ENCODE data around the gene DLGAP5.
A peak's percentile ranks its signal among the peaks of the same experiment; 100 is the strongest.

The DLGAP5 gene

DNA sequence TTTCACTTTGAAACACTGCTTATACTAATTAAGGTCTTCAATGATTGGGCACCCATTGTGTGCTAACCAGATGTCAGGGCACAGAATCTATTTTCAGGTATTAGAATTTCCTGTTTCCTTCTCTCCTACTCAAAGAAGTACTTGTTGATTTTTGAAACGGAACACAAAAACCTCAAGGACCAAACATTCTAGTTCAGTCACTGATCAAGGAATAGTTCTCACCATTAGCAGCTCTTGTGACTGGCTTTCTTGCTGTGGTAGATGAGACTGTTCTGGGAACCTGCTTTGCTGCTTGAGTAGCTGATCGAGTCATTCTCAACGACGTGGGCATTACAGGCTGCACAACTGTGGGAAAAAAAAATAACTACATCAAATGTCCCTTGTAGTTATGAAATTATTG lies 11.0 kb downstream of the DLGAP5 start:
- FAIRE-seq, result no peak

DNA sequence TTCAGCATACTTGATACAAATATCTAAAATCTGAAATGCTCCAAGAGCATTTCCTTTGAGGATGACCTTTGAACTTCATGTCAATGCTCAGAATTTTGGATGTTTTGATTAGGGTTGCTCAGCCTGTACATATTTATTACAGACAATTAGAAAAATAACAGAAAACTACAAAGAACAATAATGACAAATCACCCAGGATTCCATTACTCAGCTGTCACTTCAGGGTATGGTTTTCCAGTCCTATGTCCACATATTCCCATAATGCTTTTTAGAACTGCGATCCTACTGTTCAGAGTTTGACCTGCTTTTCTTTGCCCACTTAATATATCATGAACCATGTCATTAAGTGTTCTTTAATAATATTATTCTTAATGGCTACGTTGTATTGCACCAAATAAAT lies 11.4 kb downstream of the DLGAP5 start:
- no peak for FAIRE-seq

DNA sequence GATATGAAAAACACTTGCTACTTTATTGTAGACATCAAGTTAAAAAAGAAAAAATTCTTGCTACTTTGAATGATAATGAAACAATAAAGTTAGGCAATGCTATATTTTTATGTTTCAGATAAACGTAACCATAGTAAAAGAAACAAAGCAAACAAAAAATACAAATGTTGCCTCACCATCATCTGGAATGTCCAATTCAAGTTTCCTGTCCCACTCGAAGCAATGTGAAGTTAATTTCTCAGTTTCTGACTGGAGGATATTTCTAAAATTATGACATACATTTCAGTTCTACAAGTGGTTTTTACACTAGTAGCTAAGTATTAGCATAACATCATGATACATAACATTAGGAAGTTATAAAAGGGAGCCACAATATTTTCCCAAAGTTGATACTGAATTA lies 20.9 kb downstream of the DLGAP5 start:
- FAIRE-seq, result no peak

DNA sequence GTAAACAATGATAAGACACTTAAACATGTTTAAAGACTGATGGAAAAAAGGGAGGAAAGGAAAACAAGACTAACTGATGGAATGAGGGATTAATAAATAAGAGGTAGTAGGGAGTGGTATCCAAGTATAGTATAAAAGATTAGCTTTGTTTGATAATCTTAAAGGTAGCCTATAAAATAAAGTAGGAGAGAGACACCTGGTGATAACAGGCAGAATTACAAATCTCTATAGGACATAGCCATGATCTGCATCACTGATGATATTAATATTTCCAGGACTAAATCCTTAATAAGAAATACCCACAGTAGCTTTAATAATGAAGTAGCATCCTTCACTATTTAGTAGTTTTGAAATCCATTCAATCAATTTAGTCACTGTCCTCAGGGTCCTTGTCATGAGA lies 30.4 kb downstream of the DLGAP5 start:
- FAIRE-seq, result peak; percentile 58

DNA sequence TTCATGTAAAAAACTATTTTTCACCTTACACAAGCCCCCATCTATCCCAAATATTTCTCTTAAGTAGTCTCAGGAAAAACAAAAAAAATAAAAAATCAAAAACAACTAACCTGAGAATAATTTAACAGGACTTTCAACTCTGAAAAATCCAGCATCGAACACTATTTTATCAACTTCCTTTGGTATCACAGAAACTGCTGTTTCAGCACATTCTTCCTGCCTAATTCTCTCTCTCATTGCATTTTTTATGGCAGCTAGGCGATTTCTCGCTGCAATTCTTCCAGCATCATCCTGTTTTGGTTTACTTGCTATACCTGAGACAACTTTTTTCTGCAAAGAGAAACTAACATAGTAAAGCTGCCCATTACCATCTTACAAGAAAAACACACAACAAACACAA lies 33.0 kb downstream of the DLGAP5 start:
- no peak for FAIRE-seq

DNA sequence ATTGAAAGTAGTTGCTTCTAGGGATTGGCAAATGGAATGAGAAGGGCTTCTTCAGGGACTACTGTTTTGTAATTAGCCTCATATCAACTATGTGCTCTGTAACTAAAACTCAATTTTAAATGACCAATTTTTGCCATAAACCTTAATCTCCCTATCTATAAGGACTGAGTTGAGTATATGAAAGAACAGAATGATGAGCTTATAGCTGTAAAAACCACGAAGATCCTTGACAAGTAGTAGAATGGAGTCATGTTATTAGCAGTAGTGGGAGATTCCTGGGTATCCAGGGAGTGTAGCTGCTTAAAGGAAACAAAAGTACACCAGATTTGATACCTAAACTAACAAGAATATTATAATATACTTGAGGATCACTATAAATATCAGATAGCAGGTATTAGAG lies 34.3 kb downstream of the DLGAP5 start:
- FAIRE-seq, result no peak

DNA sequence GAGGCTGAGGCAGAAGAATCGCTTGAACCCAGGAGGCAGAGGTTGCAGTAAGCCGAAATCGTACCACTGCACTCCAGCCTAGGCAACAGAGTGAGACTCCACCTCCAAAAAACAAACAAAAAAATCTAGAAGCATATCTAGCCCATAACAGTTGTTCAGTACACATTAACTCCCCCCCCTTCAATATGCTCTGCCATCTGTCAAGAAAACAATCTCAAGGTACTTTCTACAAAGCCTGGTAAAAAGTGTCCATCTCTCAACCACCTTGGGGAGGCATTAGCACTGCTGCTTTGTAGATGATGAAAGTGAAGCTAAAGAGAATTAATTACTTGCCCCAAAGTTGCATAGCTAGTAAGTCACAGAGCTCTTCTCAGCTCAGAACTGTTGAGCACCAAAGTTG lies 37.4 kb downstream of the DLGAP5 start:
- no peak for FAIRE-seq

DNA sequence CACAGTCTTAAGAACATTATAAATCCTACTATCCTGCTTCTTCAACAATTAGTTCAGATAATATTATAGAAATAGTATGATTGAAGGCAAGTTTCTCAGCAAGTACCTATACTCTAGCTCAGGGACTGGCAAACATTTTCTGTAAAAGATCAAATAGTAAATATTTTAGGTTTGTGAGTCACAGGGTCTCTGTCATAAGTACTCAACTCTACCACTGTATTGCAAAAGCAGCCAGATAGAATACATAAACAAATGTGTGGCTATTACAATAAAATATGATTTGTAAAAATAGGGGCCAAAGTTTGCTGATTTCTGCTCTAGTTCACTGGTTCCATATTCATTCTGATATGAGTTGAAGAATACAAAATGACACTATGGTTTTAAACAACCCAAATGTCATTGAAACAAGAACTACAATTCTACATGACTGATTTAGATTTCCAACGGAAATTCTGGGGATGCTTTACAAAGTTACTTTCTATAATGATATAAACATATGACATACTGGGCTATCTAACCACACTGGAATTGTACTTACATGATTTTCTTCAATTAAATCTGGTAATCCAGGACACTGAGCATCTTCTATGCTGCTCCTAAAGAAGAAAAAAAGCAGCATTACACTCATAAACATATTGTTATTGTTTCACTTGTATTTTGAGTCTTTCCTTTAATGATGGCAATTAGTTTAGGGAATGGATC lies 39.2 kb downstream of the DLGAP5 start:
- no peak for FAIRE-seq

DNA sequence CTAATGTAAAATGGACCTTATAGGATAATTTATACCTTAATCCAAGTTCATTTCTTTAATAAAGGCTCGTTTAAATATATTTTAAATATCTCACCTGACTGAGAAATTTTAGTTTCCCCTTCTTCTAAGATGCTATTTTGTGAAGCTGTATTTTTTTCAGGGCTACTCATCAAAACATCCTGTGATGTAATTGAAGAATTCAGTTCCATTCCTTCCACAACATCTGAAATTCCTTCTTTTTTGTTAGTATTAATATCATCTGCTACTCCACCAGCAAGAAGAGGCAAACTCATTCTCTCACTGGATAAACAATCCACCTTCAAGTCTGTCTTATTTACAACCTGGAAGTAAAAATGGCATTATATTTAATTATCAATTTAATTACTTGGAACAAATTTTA lies 39.8 kb downstream of the DLGAP5 start:
- no peak for FAIRE-seq

DNA sequence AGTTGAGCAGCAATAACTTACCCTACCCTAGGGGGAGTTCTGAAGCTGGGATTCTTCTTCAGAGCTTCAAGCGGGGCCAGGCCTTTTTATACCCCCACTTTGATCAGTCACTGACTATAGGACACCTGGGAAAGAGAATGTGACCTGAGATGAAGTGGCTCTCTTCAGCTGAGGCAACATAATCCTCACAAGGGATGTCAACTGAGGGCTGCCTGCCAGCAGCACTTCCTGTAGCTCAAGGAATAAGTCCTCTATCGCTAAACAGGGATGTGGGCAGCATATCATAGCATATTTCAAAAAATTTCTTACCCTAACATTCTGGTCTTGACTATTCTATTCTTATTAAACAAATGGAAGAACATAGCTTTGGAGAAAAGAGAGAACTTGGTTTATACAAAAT lies 45.0 kb downstream of the DLGAP5 start:
- FAIRE-seq, result no peak

DNA sequence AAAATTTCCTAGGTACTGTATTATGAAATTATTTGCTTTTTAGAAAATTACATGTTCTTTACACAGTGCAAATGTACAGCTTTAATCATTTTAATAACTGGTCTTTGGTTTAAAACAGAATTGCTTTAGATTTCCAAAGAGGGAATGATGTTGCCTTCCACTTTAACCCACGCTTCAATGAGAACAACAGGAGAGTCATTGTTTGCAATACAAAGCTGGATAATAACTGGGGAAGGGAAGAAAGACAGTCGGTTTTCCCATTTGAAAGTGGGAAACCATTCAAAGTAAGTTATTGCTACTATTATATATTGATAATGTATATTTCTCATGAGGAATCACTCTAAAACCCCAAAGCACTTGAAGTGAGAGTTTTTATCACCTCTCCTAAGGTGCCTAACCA lies 48.9 kb downstream of the DLGAP5 start:
- FAIRE-seq, result no peak

DNA sequence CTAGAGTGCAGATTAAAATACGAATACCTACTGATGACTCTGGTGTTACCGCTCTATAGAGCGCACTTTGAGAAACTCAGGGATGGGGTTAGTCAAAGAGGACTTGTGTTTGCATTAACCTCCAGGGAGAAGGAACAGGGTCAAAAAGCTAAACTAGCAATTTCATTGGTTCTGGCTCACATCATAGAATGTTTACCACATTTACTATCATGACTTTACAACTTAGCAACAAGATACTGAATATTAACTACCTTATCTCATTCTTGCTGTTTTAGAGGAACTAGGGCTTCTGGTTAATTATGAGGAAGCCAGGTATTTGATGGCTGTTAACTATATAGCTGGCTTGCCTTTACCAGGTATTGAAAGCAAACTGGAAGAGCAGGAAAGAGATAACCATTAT lies 49.6 kb downstream of the DLGAP5 start:
- FAIRE-seq, result no peak

DNA sequence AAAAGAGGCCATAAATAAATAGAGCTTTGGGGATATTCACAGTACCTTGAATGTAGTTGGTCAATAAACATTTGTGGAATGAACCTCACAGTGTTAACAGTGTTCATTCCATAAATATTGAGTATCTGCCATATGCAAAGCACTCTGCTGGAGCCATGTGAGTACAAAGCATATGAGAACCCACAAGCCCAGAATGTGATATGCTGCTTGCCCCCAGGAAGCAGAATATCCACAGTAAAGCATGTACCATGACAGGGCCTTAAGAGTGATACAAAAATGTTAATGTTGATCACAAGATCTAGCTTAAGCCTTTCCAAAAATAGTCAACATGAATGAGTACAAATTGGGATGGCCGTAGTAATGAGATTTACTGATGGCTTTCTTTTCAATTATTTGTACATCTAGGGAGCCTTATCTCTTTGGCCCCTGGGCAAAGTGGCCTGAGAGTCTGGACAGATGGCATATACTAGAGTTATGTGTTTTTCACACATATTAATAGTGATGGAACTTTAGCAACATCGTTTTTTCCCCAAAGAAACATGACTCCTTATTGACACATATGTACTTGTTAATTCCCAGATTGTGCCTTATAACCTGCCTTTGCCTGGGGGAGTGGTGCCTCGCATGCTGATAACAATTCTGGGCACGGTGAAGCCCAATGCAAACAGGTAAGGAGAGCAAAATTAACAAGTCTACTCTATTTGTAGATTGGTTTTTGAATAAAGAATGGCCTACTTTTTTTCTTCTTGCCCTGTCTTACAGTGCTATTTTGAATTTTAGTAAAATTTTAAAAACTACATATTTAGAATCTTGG lies 51.5 kb downstream of the DLGAP5 start:
- no peak for FAIRE-seq

DNA sequence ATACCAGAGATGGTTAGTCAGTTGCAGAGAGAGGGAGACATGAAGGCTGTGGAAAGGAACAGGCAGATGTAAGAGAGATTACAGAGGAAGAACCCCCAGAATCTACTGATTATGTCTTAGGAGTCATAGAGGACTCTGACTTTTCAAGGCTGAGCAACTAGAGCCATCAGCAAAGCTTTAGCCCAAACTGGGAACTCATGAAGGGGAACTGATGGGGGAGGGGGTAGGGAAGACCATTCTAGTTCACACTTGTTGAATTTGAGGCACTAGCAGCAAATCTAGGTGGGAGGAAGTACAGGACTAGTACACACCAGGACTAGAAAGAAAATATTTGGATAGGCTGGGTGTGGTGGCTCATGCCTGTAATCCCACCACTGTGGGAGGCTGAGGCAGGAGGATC lies 52.2 kb downstream of the DLGAP5 start:
- FAIRE-seq, result no peak

DNA sequence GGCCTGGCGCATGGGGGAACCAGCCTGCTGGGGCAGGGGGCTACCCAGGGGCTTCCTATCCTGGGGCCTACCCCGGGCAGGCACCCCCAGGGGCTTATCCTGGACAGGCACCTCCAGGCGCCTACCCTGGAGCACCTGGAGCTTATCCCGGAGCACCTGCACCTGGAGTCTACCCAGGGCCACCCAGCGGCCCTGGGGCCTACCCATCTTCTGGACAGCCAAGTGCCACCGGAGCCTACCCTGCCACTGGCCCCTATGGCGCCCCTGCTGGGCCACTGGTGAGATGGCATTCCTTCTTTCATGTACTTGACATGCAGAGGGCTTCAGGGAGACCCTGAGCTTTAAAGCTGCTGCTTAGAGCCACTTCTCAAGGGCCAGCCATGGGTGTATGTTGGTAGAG lies 53.3 kb downstream of the DLGAP5 start:
- no peak for FAIRE-seq

DNA sequence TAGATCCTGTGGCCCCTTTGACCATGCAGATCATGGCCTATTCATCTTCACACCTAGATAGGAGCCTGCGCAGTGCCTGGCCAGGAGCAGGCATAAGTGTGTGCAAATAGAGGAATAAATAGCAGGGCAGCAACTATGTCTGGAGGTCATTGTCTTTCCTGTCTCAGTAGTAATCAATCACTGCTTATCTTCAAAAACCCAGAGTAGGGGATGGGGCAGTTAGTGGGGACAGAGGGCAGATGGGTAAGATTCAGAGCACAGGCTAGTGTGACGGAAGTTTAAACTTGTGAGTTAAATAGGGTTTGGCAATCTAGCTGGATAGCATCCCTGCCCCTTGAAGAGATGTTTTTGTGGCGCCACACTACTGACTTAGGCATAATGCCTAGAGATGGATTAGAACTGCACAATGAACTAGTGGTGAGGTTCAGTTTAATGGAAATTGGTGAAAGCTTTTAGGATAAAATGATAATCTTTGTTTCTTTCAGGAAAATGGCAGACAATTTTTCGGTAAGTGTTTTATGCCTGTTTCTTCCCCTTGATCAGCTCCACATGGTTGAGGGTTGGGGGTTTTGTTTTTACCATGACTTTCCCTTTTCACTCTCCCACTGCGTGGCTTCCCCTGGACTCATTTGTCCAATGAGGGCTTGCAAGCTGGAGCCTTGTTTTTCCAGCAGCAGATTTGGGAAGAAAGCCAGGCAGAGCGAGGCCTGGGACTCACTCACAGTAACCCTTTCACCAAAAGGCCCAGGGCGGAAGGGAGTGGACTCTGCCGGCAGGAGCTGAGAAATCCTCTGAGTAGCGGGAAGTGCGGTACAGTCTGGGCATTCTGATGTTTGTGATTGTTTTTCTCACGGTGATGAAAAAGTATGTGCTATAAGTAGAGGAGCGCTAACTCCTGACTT lies 54.2 kb downstream of the DLGAP5 start:
- FAIRE-seq, result no peak

DNA sequence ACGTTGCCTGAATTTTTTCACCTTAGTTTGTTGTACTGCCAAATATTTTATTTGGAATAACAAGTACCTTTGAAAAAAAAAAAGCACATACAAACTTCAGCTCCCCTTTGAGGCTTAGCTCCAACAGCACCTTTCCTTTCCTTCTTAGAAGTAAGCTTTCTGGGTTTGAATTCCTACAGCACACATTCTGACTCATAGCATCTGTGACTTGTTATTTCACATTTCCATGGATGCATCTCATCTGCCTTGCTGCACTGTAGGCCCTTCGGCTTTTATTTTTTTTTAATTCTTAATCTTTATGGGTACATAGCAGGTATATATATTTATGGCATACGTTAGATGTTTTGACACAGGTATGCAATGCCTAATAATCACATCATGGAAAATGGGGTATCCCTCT lies 55.1 kb downstream of the DLGAP5 start:
- FAIRE-seq, result no peak

DNA sequence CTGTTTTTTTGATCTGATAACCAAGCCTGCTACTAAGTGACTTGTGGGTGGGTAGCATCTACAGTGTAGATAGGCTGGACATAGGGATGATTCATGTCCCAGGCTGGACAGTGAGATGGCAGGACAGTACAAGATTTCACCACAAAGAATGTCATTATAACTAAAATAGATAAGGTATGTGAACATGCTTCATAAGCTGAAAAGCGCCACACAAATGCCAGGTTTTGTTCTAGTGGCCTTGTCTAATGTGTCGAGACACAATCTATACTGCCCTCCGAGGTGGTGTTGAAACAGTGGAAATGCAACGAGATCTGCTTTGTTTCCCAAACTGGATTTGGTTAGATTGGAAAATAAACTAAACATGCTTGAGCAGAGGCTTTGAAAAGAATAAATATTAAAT lies 58.0 kb downstream of the DLGAP5 start:
- peak; percentile 52 for FAIRE-seq

DNA sequence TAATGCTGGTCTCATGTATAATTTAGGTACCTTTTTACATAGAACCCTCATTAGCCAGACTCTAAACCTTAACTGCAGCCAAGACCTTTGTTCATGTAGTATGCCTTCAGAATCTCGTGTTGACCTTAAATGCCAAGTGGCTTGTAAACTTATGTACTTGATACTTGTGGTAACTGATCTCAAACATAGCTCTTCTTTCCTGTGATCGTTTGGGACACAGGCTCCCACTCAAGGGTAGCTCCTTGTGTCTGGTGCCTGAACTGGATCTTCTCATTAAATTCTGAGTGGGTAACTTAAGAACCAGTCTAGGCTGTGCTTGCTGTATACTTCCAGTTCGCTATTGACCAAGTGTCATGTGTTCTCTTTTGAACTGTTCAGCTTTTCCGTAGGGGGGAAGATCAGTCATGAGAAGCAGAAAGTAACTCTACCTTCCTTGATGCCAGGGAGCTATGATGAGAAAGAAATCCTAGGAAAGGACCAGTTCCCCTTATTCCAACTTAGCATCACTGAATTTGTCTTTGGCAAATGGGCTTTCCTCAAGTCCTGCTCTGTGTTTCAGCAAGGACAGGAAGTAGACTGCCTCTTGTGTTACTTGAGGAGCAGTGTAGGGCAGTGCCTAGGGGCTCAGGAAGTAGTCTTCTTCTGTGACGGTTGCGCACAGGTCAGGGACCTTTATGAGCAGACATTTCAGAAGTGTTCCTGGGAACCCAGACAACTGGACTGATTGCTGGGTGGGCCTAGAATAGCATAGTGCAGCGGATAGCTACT lies 59.8 kb downstream of the DLGAP5 start:
- FAIRE-seq, result no peak

DNA sequence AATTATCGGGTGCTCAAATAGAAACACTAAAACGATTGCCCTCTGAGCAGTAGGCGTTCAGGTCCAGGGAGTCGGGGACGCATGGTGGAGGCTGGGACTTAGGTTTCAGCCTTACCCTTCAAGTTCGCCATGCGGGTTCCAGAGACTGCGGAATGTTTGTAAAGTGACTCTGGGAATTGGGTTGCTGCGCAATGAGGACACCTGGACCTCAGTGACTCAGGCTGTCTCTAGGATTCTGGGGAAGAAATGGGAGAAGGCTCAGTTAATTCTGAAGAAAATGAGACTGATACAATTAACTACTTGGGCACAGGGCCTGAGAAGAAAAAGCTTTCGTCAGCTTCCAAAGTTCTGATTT lies 61.2 kb downstream of the DLGAP5 start:
- FAIRE-seq, result no peak

DNA sequence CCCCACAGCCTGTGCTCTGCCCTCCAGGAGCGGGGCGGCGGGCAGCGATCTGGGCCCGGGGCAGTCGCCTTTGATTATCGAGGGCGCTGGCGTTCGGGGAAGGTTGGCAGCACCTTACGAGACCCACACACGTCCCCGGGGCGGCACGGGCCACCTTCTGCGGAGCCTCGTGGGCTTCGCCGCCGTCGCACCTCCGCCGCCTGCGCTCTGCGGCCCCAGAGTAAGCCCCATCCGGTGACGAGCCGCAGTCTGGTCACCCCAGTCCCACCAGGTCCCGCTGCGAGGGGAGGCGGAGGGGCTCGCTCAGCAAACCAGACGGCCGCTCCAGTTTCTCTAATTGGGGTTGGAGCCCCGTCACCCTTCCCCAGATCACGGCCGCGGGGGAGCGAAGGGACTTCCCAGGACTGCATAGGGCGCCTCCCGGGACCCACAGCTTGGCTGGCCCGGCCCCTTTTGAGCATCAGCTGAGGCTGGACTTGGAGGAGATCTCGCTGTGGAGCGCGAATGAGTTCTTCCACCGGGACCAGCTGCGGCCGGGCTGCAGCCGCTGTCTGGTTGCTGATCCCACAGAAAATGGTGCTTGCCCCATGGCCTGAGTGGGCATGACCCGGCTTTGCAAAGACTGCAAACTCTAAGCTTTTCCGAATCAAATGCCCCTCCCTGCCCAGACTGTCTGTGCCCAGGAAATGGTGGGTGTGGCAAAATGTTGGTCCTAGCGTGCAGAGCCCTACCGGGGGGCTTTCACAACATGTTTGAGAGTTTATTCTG lies 61.8 kb downstream of the DLGAP5 start:
- no peak for FAIRE-seq

DNA sequence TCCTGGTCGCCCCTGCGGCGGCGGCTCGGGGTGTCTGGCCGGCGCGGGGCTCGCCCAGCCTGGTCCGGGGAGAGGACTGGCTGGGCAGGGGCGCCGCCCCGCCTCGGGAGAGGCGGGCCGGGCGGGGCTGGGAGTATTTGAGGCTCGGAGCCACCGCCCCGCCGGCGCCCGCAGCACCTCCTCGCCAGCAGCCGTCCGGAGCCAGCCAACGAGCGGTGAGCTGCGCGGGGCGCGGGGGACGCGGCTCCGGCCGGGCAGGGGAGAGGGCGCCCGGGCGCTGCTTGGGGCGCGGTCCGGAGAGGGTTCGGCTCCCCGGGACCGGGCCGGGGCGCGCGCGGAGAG lies 62.3 kb downstream of the DLGAP5 start, which contains the start of gene LGALS3:
TSS of gene LGALS3 (plus strand) at position 167 of the 342 bp plus-strand sequence. CDS start 8,122 bp downstream, outside the sequence.
- no peak for FAIRE-seq

Measured in TTC549 (cell line).